ENCODE results near the gene CHRM4. TPM values are rescaled to one million over a fixed set of nuclear protein-coding genes. Genes with fewer than 3 reads are reported as not detected.
A peak's percentile ranks its signal among the peaks of the same experiment; 100 is the strongest.

The CHRM4 gene
- total RNA-seq, 3 donors from 2014 or later (not counting 1 experiment from before 2014, with no cell fraction given): 2.2 to 6.5 (median 3.7) TPM

GRCh38 chr11:46362156-46363030, 29.2 kb downstream of the CHRM4 start:
- WGBS (ENCODE audit: insufficient coverage): 61% methylated on average over 20 of the region's 20 CpGs
- H3K27ac ChIP-seq (ENCODE audit: low read length): peak overlapping the region; percentile 47
- H3K4me1 ChIP-seq (ENCODE audit: control insufficient read depth, insufficient read depth, low read length): peaks cover 78% of the 10 kb centered on the region
- peaks cover 27% of the 10 kb centered on the region for H3K36me3 ChIP-seq (ENCODE audit: control insufficient read depth, insufficient read depth, low read length)
- Mint-ChIP-seq H3K36me3 (no peaks in the 10 kb centered on the region), H3K9me3 (no peaks in the 10 kb centered on the region), H3K27ac (peak overlapping the region; percentile 86 to 94), H3K27me3 (ENCODE audit: low read depth in 2 of 2) (no peaks in the 10 kb centered on the region), H3K4me3 (peak overlapping the region; percentile 86), H3K4me1 (peaks cover 46 to 67% of the 10 kb centered on the region in 2 donors)
- H3K9me3 ChIP-seq (ENCODE audit: control insufficient read depth, insufficient read depth, low read length): no peaks in the 10 kb centered on the region
- no peak for DNase-seq
- no peak for TF ChIP-seq CTCF (IDR thresholded peaks at IDR 0.05)
- intact Hi-C loops (cut with micrococcal nuclease): no loop called here
- H3K27me3 ChIP-seq (ENCODE audit: control insufficient read depth, insufficient read depth, low read length): no peaks in the 10 kb centered on the region
- no peak for ATAC-seq
- H3K4me3 ChIP-seq (ENCODE audit: low read length): no peak overlapping the region

- DNase-seq: peak; percentile 56 to 84
- Mint-ChIP-seq H3K27me3 (ENCODE audit: low read depth in 2 of 2) (no peaks in the 10 kb centered on the region), H3K36me3 (no peaks in the 10 kb centered on the region), H3K27ac (peak overlapping the region; percentile 81 to 94), H3K4me3 (peak overlapping the region; percentile 86), H3K4me1 (peaks cover 54 to 70% of the 10 kb centered on the region in 2 donors), H3K9me3 (no peaks in the 10 kb centered on the region)
- no peak for TF ChIP-seq CTCF (IDR thresholded peaks at IDR 0.05)
- peak overlapping the region; percentile 47 for H3K27ac ChIP-seq (ENCODE audit: low read length)
- peak overlapping the region; percentile 19 for H3K4me3 ChIP-seq (ENCODE audit: low read length)
- H3K27me3 ChIP-seq (ENCODE audit: control insufficient read depth, insufficient read depth, low read length): no peaks in the 10 kb centered on the region
- 5% methylated on average over 26 of the region's 26 CpGs for WGBS (ENCODE audit: insufficient coverage)
- peaks cover 79% of the 10 kb centered on the region for H3K4me1 ChIP-seq (ENCODE audit: control insufficient read depth, insufficient read depth, low read length)
- H3K36me3 ChIP-seq (ENCODE audit: control insufficient read depth, insufficient read depth, low read length): peaks cover 23% of the 10 kb centered on the region
- intact Hi-C loops (cut with micrococcal nuclease): no loop called here
- H3K9me3 ChIP-seq (ENCODE audit: control insufficient read depth, insufficient read depth, low read length): no peaks in the 10 kb centered on the region
- peak; percentile 87 to 91 (median 89) for ATAC-seq
Observed at GRCh38 chr11:46361283-46362155, 30.1 kb downstream of the CHRM4 start.

GRCh38 chr11:46360878-46361277, 30.7 kb downstream of the CHRM4 start:
- peaks cover 80% of the 10 kb centered on the region for H3K4me1 ChIP-seq (ENCODE audit: control insufficient read depth, insufficient read depth, low read length)
- peak overlapping the region; percentile 19 for H3K4me3 ChIP-seq (ENCODE audit: low read length)
- no peaks in the 10 kb centered on the region for H3K27me3 ChIP-seq (ENCODE audit: control insufficient read depth, insufficient read depth, low read length)
- no peaks in the 10 kb centered on the region for H3K36me3 Mint-ChIP-seq
- DNase-seq (peak in 1 of 2 donors; percentile 50), ATAC-seq (peak; percentile 27 to 59 (median 38))
- H3K4me1 Mint-ChIP-seq: peaks cover 60 to 74% of the 10 kb centered on the region in 2 donors
- no peaks in the 10 kb centered on the region for H3K9me3 Mint-ChIP-seq
- peaks cover 29% of the 10 kb centered on the region for H3K36me3 ChIP-seq (ENCODE audit: control insufficient read depth, insufficient read depth, low read length)
- peak overlapping the region; percentile 86 for H3K4me3 Mint-ChIP-seq
- intact Hi-C loops (cut with micrococcal nuclease): no loop called here
- no peaks in the 10 kb centered on the region for H3K27me3 Mint-ChIP-seq (ENCODE audit: low read depth in 2 of 2)
- no peak for TF ChIP-seq CTCF (IDR thresholded peaks at IDR 0.05)
- H3K27ac ChIP-seq (ENCODE audit: low read length): peak overlapping the region; percentile 47
- H3K9me3 ChIP-seq (ENCODE audit: control insufficient read depth, insufficient read depth, low read length): no peaks in the 10 kb centered on the region
- H3K27ac Mint-ChIP-seq: peak overlapping the region; percentile 81 to 94
- 30% methylated on average over 6 of the region's 7 CpGs for WGBS (ENCODE audit: insufficient coverage)
